NCI-H128 (cell line): Measurements from ENCODE around the gene PTPDC1.
A peak's percentile ranks its signal among the peaks of the same experiment; 100 is the strongest.

Experiments
- DNase-seq: peaks from one replicate; lab custom pipeline; 2025; ENCODE audit not compliant: unreplicated experiment; lab: John Stamatoyannopoulos, UW

Gene PTPDC1

DNA sequence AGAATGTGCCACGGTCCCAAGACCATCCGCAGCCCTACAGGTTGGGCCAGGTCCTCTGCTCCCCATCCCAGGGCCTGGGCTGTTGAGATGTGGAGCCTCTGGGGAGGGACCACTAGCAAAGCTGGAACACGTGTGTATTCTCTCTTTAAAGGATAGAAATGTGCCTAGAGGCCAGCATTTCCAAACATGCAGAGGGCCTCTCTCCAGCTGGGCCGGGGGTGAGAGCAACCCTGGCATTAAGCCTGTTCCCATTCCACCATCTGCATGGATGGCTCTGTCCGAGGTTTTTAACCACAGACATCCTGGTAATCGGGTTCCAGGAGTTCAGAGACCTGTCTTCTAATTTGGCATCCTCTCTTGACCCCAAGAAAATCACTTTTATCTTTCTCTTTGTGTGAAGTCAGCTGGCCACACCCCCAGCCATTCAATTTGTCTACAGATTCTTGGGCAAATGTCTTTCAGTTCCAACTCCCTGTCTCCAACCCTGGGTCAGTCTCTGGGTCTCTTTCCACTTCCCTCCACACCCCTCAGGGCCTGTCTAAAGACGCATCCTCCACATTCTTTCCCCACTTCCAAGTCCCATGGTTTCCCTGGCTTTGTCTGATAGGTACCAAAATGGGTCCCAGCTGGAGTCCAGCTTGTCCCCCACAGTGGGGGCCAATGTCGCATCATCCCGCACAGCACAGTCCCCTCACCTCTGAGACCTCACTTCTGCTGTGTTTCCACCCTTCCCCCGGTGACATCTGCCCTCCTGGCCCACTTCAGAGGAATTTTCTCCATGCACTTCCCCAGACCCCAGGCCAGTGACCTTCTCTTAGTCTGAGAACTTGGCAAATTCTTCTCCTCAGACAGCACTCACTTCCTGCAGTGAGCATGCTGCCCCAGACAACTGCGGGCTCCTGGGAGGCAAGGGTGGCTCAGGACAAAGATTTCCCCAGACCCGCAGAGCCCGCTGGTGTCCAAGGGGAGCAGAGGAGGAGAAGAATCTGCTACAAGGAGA is 56.8 kb downstream of the PTPDC1 start:
- DNase-seq = no peak

- no peak for DNase-seq
These were observed 58.1 kb downstream of the PTPDC1 start for GRCh38 chr9:94142353-94142752.

GRCh38 chr9:94144394-94144793 is 60.1 kb downstream of the PTPDC1 start:
- no peak for DNase-seq

- DNase-seq = no peak
These were observed 61.4 kb downstream of the PTPDC1 start for GRCh38 chr9:94145640-94146039.

DNA sequence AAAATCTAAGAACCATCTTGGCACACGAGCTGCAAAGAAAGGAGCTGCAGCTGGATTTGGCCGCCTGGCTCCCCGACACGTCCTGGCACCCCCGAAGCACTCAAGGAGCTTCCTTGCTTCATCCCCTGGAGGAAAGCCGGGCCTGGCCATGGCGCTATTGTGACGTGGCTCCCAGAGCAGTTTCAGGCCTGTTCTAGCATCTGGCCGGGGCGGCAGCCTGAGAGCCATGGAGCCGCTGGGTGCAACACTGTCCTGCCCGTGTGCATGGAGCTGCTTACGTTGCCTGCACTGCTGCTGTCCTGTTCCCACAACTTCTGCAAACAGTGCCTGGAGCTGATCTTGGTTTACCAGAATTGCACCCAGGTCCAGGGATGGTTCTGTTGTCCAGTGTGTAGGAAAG is 63.5 kb downstream of the PTPDC1 start:
- no peak for DNase-seq

DNA sequence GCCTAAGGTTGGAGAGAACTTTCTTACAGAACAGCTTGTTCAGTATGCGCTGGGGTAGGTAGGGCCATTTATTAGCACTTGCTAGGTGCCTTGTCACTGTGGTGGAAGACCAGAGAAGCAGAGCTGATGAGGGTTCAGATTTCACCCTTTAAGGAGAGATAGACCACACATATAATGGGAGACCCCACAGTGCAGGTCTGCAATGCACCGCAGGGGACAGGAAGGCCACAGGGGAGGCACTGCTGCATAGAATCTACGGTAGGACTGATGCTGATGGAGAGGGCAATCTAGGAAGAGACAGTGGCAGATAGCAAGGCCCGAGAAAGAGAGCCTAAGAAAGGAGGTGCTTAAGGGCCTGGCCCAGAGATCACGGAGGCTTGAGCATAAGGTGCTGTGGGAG is 64.2 kb downstream of the PTPDC1 start:
- DNase-seq = no peak

DNA sequence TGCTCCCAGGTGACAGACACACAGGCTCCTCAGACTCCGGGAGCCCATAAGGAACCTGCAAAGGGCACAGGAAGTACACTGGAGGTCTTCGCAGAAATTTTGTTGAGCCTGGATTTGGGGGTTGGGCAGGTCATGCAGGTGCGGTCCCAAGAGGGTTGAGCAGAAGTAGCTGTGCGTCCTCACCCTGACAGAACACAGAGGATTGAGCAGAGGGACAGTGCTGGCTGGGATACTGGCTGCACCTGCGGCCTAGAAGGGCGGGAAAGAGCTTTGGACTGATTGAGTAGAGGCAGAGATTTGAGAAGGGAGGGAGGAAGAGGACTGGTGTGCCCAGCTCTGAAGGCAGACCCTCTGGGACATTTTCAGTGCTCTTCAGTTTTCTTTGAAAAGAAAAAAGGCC is 65.4 kb downstream of the PTPDC1 start:
- DNase-seq = no peak

DNA sequence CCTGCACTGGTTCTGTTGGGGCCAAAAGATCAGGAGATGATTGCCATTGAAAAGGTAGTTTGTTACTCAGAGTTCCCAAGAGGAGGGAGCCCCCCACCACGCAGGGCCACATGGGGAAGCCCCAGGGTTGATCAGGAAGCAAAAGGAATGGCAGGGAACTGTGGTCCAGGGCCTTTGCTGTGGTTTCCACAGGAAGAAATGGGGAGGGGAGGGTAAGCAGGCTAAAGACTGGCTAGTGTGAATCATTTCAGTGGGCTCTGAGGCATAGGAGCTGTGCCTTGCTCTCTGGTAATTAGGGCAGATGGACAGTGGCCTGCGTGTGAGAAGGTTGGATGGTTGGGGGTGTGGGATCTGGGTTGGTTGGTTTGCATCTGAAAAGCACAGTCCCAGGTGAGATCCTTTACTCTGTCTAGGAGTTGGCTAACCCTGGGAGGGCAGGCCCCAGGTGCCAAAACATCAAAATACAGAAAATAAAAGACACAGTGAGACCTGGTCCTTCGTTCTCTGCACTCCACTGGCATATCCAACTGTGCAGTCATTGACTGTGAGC is 66.1 kb downstream of the PTPDC1 start:
- DNase-seq = no peak

GRCh38 chr9:94150890-94151650 is 66.8 kb downstream of the PTPDC1 start:
- DNase-seq = no peak

- DNase-seq = no peak
These were observed 69.6 kb downstream of the PTPDC1 start for GRCh38 chr9:94153905-94154304.

- DNase-seq = no peak
These were observed 72.2 kb downstream of the PTPDC1 start for GRCh38 chr9:94156348-94157049.

DNA sequence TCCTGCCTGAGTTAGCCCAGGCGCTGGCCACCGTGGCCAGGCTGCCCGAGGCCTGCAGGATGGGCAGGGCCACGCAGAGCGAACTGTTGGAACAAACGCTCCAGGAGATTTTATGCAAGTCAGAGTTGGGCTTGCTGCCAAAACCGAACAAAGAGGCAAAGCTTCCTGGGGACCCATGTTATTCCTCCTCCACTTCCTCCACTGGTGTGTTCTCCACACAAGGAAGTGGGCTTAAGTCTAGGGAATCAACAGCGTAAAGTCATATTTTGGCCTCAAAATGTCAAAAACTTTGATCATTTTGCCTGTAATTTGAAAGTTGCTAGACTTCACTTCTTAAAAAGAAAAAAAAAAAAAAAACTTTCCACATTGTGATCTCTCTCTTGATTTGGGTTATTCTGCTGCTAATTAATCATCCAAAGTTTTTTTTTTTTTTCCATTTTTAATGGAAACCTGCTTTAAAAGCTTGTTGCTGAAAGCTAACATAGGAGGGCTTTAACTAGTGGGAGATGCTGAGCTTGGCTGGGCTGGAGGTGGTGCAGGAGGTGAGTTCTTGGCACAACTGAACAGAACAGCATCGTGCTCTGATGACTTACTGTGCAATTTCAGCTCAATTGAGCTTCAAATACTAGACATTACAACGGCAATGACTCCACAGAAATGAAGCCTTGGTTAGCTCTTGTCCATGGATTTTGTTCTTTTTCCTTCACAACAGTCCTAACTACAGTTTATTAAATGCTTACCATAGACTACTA is 73.0 kb downstream of the PTPDC1 start:
- peak; percentile 43 for DNase-seq
